IPS-11a (cell line): ENCODE results near the gene CSNK2B.

Experiments used
- H3K4me3 ChIP-seq: one replicate; pipeline ENCODE4 v1.5.1; 2013; ENCODE audit warnings: low read depth, low read length, control low read depth

Gene CSNK2B

DNA sequence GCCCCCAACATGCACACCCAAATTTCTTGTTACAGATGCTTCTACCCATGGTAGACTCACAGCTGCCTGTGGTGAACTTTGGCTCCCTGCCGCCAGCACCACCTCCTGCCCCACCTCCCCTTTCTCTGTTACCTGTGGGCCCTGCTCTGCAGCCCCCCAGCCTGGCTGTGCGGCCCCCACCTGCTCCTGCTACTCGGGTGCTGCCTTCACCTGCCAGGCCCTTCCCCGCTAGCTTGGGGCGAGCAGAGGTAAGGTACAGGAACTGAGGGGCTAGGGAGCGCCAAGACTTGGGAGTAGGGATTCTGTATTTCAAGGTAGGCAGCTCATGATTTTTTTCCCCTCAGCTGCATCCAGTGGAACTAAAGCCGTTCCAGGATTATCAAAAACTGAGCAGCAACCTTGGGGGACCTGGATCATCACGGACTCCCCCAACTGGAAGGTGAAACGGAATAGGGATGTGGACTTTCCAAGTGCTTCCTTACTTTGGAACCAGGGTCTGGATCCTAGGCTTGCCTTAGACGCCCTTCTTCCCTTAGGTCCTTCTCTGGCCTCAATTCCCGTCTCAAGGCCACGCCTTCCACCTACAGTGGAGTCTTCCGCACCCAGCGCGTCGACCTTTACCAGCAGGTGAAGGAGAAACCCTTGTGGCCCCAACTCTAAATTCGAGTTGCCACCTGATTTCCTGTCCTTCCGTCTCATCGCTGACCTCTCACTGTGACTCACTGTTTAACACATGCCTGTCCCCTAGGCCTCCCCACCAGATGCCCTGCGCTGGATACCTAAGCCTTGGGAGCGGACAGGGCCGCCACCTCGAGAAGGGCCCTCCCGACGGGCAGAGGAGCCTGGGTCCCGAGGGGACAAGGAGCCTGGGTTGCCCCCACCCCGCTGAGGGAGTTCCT, 28.9 kb upstream of the CSNK2B start:
- H3K4me3 ChIP-seq = no peak overlapping the region

DNA sequence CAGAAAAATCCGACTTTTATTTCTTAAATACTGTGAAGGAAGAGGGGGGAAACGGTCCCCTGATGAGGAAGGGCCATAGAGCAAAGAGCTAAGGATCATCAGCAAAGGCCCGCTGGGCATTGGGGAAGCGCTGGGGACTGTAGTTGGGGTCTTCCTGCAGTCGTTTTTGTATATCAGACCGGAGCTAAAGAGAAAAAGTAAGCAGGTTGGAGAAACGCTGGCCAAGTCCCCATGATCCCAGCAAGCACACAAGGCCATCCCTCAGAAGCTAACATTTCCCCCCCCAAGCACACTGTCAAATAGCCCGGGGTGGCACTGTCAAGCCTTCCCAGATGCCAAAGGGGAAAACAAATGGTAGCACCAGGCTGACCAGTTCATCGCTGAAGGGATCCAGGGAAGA, 26.8 kb upstream of the CSNK2B start:
- no peak overlapping the region for H3K4me3 ChIP-seq

DNA sequence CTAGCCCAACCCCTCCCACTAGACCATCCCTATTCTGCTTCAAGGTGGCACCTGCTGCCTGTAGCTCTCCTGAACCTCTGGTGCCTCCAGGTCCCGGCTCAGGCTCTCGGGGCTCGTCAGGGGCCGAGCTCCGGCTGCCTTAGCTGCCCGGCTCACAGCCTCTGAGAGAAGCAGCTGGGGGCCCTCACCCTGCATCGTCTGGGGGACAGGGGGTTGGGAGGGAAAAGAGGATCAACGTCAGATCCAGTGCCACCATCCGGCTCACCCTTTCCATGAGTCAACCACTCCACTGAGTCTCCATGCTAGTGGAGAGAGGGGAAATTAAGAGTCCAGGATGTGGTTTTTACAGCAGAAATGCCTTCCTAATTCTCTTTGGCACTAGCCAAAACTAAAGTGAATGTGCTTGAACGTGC, 26.4 kb upstream of the CSNK2B start:
- H3K4me3 ChIP-seq = no peak overlapping the region

DNA sequence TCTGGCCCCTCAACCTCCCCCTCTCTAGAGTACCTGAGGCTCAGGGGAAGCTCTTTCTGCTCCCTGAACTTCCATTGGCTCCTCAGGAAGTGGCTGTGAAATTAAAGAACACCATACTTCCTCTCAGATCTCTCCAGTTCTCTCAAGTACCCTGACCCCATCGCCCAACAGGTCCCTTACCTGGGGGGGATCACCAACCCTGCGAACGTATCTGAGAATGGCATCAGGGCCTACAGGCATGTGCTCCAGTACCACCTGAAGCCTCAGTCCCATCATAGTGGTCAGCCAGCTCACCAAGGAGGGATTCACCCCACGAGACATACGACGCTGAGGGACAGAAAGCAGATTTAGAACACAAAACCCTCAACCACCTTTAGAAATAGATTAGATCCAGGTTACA, 25.3 kb upstream of the CSNK2B start:
- H3K4me3 ChIP-seq = no peak overlapping the region

DNA sequence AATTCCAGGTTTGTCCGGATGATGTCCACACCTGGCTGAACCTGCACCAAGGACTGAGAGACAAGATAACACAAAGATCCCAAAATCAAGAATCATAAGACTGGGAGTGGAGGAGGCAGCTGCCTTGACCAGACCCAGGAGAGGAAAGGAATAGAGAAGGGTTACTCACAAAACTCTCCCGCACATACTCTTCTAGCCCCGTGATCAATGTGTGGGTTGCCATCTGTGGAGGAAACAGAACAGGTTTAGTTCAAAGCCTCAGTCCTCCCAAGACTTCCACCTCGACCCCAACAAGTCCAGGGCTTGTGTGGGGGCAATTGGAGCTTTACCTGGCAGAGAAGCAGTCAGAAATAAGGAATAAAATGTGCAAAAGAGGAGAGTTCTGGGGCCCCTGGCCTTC, 24.5 kb upstream of the CSNK2B start:
- H3K4me3 ChIP-seq = no peak overlapping the region

DNA sequence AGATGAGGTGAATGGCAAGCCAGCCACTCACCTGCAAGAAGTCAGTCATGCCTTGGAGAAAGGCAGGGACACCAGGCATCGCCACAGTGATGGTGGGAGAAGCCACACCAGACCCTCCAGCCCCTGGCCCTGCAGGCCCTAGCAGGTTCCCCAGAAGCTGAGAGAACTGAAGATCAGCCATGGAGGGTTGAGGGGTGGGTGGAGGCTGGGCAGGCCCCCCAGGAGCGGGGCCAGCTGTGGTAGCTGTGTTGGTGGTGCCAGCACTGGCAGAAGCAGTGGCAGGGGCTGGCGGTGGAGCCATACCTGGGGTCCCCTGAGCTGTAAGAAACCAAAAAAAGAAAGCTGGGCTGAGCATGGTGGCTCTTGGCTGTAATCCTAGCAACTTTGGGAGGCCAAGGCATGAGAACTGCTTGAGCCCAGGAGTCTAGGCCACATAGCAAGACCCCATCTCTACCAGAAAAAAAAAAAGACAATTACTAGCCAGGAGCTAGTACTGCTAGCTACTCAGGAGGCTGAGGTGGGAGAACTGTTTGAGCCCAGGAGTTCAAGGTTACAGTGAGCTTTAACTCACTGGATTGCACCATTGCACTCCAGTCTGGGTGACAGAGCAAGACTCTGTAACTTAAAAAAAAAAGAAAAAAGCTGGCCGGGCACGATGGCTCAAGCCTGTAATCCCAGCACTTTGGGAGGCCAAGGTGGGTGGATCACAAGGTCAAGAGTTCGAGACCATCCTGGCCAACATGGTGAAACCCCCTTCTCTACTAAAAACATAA, 22.9 kb upstream of the CSNK2B start:
- H3K4me3 ChIP-seq = no peak overlapping the region

DNA sequence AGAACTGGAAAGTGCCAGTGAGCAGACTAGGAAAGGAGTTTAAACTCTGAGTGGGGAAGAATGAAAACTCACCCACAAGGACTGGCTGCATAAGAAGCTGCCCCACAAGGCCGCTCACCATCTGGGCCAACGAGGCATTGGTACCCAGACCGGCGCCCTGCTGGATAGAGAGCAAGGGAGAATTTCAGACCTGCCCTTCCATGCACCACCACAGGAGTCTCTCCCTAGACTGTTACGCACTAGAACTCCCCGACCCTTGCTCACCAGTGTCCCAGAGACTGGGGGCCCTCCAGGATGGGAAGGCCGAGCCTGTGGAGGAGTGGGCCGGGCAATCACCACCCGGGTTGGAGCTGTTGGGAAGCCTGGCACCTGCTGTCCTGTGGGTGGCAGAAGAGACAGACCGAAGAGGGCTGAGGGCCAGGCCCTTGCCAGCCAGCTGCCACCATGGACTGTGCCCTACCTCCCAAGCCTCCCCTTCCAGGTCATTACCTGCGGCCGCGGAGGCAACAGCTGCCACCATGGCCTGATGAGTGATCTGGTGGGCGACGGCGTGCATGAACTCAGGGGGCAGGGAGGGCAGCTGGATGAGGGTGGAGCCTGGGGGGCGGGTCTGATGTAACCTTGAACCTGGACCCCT, 21.9 kb upstream of the CSNK2B start:
- no peak overlapping the region for H3K4me3 ChIP-seq

DNA sequence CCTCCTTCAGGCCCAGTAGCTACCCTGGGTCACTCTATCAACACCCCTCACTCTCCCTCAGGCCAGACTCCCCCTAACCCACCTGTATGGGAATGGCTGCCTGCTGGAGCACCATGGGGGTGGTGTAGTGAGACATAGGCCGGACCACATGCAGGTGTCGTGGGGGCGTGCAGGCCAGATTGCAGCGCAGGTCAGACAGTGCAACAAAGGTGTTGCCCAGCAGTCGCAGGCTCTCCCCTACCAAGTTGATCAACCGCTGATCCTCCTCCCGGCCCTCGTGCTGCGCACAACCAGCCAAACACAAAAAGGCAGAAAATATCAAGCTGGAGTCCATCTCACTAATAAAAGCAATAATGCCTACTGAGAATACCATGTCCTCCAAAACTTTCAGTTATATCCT, 20.6 kb upstream of the CSNK2B start:
- H3K4me3 ChIP-seq = no peak overlapping the region

DNA sequence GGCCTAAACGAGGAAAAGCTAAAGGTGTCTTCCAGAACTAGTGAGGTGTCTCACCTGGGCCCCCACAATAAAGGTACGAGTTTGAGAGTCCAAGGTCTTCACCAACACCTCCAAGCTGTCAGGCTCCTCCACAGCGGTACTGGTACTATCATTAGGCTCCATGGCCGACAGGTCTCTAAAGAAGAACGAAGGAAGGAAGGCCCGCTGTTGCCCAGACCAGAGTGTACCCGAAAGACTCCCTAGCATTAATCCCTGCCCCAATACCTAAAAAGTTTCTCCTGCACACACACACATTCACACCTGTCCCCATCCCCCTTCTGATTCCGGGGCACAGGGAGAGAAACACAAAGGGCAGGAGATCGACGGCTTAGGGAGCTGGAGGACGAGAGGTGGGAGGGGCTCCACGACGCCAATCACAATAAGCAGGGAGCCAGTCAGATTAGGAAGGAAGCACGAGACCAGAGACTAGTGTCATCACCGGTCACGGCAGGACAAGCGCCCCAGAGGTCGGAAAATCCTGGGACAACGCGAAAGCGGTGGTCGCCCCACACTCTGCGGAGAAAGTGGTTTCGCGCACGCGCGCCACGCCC, 14.2 kb upstream of the CSNK2B start:
- H3K4me3 ChIP-seq = peak overlapping the region; percentile 96

DNA sequence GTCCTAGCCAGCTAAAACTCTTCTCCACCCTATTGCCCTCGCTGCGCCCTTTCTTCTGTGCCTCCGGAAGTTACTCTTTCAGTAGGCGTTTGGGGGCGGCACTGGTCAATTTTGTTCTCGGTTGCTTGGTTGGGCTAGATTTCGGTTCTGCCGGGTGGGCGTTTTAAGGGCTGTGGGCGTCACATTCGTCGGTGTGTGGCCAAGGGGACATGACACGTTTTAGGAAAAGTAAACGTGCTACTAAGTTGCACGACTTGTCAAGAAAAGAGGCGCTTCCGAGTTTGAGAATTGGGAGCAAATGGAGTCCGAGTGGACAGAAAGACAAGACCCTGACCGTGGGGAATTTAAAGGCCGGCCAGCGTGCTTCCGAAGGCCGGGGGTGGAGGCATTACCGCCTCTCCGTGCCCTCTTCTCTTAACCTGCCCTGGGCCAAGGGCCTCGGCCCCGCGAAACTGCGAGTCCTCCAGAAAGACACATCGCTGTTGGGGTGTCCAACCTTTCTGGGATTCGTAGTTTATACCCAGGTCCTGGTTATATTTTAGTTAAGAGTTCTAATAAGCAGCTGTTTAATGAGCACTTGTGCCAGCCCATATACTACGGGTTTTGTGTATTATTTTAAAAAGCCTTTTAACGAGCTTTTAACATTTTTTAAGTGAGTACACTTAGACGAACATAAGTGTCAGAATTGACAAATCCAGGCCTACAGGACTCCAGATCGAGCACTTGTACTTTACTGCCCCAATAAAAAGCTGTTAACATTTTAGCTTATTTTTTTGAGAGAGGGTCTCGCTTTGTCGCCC, 12.8 kb upstream of the CSNK2B start:
- H3K4me3 ChIP-seq = peak overlapping the region; percentile 96

DNA sequence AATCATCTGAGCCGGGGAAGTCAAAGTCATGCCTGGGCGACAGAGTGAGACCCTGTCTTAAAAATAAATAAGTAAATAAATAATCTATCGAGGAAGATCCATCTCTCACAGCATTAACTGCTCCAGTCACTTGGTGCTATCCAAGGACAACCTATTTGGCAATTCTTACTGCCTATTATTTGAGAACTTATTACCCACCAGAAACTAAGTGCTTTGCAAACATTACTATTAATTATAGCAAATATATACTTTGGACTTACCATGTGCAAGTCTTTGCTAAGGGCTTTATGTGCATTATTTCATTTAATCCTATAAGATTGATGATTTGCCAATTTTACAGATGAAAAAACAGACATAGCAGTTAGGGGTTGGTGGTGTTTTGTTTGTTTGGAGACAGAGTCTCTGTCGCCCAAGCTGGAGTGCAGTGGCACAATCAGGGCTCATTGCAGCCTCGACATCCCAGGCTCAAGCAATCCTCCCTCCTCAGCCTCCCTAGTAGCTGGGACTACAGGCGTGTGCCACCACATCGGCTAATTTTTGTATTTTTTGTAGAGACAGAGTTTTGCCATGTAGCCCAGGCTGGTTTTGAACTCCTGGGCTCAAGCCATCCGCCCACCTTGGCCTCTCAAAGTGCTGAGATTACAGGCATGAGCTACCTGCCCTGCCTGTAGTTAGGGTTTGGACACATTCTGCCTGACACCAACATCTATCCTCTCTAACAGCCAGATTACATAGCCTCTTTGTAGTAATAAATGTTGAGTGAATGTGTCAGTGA, 11.1 kb upstream of the CSNK2B start:
- H3K4me3 ChIP-seq = no peak overlapping the region

DNA sequence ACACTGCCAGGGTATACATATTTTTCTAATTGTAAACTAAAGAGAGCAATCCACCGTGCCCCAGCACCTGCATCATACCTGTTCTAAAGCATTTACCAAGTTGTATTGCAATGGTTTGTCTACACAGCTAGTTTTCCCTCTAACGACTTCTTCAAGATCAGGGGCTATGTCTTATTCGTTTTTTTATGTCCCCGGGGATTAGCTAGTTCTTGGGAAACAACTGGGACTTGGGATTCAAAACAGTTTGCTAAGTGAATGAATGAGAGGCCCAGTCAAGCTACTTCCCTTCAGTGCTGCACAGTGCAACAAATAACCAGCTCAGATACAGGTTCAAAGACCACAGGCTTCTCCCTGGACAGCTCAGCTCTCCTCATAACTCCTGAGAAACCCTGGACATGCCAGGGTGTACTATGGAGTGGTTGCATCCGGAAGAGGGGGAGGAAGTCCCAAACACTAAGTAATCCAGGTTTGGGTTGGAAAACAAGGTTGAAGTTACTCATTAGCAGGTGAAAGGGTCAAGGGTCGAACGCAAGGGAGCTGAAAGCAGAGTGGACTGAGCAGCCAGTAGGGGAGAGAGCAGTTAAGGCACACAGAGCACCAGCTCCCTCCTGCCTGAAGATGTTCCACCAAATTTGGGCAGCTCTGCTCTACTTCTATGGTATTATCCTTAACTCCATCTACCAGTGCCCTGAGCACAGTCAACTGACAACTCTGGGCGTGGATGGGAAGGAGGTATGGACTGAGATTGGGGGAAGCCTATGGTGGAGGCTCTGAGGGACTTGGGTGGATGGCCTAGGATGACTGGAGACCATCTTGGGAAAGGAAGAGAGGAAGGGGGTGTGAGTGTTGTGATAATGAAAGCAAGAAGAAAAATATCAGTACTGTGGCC, 10.3 kb upstream of the CSNK2B start, which contains the start of gene APOM:
APOM (plus strand) TSS at position 546 of the 889 bp plus-strand sequence; CDS start at position 619, 73 bp downstream.
- H3K4me3 ChIP-seq = no peak within 1 kb of the TSS

DNA sequence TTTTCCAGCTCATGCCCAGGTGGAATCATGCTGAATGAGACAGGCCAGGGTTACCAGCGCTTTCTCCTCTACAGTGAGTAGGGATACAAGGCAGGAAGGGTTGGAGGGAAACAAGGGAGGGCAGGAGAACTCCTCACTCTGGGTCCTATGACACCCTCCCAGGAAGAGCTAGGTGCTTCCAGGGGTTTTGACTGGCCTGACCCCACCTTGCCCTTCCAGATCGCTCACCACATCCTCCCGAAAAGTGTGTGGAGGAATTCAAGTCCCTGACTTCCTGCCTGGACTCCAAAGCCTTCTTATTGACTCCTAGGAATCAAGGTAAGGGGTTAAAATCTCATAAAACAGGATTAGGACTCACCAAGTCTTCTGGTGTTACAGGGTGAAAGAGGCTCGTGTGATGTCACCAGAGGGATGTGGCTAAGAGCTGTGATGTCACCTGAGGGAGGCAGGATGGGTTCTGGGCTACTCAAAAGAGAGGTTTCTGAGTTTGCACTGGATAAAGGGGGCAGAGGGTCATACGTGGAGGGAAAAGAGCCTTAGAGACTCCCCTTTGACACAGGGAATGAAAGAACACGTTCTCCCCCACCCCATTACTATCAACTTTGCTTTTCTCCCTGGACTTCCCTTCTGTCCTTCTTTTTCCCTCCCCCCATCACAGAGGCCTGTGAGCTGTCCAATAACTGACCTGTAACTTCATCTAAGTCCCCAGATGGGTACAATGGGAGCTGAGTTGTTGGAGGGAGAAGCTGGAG, 8.3 kb upstream of the CSNK2B start:
- H3K4me3 ChIP-seq = no peak overlapping the region

DNA sequence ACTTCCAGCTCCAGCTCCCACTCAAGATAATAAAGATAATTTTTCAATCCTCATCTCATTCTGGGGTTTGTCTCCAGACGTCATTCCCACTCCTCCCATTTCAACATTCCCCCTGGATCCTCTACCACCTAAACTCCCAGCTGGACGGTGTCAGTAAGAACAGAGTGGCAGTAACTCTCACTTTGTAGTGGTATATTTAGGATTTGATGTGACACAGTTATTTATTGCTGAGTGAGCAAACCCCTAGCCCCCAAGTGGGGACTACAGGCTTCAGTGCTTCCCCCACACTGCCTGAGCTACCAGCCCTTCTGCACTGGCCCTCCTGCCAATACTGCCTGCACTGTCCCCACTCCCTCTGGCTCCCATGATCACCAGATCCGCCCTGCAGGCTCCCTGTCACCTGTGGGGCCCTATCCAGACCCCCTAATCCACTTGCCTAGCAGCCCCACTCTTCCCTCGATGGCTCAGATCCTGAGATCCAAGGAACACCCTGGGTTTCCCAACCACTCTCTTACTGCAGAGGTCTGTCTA, 7.7 kb upstream of the CSNK2B start:
- H3K4me3 ChIP-seq = no peak overlapping the region

DNA sequence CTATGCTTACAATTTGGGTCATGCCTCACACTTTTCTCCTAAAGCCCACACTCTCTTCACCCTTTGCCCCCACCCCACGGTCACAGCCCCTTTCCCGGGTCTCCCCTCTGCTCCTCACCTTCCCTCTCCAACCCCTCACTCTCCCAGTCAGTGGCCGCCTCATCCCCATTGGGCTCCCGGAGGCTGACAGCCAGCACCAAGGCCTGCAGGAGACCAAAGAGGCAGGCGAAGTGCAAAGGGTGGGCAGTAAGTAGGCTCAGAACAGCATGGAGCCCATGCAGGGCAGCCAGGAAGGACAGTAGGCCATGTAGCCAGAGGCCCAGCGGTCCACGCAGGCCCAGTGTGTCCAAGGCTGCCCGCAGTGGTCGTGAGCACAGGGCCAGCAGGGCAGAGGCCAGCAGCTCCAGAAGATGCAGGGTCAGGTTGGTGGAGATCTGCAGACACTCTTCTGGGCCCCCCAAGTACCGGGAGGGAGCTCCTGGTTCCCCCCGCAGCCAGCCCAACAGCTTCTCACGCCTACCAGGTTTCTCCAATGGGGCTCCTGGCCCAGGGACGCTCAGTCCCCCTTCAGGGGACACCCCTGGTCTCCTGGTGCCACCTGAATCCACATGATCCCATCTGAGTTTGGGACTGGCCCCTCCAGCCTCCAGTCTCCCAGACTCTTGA, 6.8 kb upstream of the CSNK2B start:
- H3K4me3 ChIP-seq = no peak overlapping the region

DNA sequence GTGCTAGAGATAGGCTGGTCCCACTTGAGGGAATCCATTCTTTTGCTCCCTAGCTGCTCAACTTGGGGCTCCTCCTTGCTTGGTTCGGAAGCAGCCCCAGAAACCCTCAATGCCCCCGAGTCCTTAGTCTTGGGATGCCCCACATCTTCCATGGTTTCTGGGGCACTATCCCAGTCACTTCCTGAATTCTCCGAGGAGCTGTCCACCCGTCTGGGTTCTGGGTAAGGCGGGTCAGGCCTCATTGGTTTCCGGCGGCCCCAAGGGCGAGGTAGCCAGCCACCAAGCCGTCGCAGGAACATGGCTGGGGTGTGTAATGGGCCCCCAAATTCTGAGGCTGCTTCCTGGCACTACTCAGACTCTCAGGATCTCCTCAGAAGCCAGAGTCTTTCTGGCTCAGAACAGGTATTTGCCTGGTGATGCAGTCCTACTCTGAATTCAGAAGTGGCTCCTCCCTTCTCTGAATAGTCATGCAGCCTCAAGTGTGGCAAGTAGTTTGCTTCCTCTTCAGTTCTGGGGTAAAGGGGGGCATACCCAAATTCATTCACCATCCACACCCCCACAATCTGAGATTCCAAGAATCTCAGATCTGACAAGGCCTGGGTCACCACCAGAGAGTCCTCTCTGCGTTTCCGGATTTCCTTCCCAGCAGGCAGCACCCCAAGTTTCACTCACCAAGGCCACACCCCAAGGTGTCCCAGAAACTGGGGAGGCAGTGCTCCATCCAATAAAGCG, 6.1 kb upstream of the CSNK2B start:
- H3K4me3 ChIP-seq = peak overlapping the region; percentile 78
